Endothelial cell of hepatic sinusoid (primary cell): ENCODE results near the gene LGI4.
"Not testable (repeated sequence)": the region's sequence is repeated elsewhere in the genome, so short reads cannot be mapped to it uniquely, and the experiment has no call there.

ENCODE experiments used
- in situ Hi-C: cut with HindIII; loops from 2 replicates; pipeline ENCODE4 v1.10.0; 2017; ENCODE audit warnings: low sequenced_read_pairs

Gene LGI4

DNA sequence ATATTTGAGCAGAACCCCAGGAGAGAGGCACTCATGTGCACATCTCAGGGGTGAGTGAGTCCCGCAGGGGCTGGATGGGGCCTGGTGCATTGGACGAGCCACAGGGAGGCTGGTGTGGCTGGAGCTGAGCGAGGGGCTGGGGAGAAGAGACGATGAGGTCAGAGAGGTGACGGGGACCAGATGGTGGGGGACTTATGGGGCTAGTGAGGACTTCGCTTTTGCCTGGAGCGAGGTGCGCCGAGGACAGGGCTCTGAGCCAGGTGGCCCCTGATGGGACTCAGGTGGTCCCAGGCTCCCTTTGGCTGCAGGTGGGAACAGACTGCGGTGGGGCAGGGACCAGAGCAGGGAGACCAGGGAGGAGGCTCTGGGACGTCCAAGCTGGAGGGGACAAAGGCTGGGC is 26.1 kb downstream of the LGI4 start:
- in situ Hi-C loops: no loop called here

DNA sequence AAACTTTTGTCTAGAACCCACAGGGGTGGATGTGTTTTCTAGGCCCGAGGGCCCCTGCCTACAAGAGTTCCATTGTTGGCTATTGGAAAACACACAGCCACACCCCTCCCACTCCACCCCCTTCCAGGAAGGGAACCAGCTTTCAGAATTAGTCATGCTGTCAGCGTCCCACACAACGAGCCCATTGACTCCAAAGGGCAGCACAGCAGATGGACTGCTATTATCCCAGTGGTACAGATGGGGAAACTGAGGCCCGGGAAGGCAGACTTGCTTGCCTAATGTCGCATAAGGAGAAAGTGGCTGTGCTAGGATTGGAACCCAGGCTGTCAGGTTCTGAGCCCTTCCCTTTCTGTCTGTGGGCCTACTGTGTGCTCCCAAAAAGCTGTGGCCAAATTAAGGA is 27.3 kb downstream of the LGI4 start:
- in situ Hi-C loops: no loop called here

DNA sequence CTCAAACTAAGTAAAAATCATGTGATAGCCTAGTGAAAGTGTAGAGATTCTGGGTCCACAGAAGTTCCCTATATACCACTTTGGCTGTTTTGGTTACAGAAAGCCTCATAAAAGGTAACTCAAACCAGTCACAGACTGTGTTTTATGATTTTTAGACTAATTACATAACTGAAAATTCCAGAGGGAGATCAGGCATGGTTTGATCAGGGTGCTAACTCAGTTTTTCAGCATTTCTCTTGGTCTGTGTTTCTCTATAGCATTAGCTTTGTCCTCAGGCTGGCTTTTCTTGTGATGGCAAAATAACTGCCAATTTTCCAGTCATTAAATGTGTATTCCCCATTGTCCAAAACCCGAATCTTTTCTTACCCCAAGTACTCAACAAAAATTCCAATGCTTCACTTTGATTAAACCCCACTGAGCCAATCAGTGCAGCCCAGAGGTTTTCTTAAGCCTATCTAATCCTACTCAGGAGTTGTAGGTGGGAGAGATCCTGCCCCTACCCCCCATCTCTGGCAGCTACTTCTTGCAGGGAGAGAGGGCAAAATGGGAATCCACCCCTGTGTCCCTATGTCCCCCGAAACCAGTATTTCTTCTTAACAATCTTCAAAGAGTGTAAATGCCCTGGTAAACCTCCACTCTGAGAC is 27.8 kb downstream of the LGI4 start:
- in situ Hi-C loops: no loop called here

DNA sequence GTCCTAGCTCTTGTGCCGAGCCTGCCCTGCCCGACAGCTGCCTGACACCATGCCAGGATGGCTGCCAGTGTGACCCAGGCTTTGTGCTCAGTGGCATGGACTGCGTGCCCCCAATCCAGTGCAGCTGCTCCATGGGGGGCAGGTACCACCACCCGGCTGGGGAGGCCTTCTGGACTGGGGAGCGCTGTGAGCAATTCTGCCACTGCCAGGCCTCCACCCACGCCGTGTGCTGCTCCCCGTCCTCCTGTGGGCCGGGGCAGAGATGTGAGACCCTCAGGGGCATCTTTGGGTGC is 28.6 kb downstream of the LGI4 start:
- in situ Hi-C loops: no loop called here

DNA sequence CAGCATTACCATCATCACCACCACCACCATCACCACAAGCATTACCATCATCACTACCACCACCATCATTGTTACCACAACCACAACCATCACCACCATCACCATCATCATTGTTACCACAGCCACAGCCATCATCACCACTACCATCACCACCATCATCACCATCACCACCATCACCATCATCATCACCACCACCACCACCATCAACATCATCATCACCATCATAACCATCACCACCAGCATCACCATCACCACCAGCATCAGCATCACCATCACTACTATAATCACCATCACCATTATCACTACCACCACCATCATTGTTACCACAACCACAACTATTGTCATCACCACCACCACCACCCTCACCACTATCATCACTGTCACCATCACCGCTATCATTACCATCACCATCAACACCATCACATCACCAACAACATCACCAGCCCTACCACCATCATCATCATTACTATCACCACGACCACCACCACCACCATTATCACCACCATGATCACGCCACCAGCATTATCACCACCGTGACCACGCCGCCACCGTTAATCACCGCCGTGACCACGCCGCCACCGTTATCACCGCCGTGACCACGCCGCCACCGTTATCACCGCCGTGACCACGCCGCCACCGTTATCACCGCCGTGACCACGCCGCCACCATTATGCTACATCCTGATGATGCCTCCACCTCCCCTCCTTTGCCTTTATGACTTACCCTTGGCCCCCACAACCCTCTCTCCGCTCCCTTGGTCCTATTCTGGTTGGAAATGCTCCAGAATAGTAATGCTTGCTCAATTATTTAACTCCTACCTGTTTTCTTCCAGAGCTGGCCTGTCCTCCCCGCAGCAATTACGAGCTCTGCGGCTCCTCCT is 29.2 kb downstream of the LGI4 start:
- in situ Hi-C loops: no loop called here

DNA sequence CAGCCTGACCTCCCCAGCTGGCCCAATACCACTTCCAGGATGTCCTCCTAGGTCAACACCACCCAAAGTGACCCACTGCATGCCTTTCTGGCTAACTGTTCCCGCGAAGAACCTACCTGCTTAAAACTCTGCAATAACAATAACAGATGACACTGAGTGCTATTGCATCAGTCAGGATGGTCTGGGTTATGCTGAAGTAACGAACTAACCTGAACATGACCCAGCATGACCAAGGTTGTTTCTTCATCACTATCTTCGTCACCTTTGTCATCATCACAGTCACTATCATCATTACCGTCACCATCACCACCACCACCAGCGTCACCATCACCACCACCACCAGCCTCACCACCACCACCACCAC is 29.8 kb downstream of the LGI4 start:
- in situ Hi-C loops: no loop called here

DNA sequence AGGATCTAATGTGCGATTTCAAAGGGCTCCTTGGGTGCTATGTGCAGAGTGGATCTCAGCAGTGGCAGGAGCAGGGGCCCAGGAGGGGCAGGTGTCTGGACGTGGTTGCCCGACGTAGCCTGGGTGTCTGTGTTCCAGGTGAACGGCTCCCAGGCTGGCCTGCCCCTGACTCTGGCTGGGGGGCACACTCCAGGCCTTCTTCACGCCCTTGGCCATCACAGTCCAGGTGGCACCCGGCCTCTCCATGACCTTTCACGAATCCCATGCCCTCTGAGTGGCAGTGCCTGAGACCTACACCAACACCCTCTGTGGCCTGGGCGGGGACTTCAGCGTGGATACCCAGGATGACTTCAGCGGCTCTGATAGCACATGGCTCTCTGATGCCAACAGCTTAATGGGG is 30.5 kb downstream of the LGI4 start:
- in situ Hi-C loops: no loop called here

DNA sequence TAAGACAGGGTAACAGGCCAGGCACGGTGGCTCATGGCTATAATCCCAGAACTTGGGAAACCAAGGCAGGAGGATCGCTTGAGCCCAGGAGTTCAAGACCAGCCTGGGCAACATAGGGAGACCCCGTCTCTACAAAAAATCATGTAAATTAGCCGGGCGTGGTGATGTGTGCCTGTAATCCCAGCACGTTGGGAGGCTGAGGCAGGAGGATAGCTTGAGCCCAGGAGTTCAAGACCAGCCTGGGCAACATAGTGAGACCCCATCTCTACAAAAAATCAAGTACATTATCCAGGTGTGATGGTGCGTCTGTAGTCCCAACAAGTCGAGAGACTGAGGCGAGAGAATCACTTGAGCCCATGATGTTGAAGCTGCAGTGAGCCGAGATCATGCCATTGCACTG is 31.2 kb downstream of the LGI4 start:
- in situ Hi-C loops: not testable (repeated sequence)

DNA sequence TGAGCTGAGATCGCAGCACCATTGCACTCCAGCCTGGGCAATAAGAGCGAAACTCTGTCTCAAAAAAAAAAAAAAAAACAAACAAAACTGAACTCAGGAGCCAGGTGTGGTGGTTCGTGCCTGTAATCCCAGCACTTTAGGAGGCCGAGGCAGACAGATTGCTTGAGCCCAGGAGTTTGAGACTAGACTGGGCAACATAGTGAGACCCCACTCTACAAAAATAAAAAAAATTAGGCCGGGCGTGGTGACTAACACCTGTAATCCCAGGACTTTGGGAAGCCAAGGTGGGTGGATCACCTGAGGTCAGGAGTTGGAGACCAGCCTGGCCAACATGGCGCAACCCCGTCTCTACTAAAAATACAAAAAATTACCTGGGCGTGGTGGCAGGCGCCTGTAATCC is 32.9 kb downstream of the LGI4 start:
- in situ Hi-C loops: not testable (repeated sequence)

DNA sequence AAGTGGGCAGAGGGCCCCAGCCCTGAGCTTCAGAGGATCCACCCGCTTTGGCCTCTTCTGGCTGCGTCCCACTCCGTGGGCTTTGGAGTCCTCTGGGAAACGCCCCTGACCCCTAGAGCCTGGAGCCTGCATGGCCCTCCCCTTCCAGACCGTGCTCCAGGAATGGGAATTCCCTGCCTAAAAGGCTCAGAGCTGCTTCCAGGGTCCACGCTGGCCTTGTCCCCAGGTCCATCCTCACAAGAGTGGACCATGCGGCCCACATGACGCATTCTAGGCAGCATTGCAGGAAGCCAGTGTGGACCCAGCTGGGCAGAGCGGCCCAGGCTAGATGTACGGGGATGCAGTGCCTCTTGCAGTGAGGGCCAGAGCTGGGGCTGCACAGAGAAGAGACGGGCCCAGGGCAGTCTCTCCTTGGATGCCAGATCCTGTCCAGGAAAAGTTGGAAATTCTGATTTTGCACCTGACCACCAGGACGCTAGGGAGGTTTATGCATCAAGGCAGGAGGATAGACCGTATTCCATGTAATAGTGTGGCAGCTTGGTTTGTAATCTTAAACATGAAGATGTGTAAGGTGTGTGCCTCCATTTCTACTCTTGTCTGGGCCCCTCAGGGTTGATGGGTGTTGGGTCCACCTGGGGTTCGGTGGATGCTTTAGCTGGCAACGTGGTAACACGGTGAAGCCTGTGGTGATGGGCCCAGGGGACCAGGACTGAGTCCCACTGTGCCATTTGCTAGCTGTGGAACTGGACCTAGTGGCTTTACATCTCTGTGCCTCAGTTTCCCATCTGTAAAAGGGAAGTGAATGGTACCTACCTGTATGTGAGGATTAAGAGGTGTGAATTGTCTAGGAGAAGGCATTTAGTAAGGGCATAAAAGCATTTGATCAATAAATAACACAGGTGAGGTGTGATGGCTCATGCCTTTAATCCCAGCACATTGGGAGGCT is 34.0 kb downstream of the LGI4 start:
- in situ Hi-C loops: no loop called here

DNA sequence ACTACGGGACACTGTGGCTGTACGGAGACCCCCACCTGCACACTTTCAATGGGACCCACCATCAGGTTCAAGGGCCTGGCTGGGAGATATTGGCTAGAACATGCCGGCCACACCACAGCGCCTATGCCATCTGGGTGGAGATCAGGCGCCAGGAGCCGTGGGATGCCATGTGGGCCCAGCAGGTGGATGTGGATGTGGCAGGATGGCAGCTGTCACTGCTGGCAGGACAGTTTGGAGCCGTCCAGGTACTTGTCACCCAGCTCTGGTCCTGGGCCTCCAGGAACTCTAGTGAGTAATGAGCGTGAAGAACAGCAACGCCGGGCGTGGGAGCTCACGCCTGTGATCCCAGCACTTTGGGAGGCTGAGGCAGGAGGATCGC is 35.0 kb downstream of the LGI4 start:
- in situ Hi-C loops: no loop called here

DNA sequence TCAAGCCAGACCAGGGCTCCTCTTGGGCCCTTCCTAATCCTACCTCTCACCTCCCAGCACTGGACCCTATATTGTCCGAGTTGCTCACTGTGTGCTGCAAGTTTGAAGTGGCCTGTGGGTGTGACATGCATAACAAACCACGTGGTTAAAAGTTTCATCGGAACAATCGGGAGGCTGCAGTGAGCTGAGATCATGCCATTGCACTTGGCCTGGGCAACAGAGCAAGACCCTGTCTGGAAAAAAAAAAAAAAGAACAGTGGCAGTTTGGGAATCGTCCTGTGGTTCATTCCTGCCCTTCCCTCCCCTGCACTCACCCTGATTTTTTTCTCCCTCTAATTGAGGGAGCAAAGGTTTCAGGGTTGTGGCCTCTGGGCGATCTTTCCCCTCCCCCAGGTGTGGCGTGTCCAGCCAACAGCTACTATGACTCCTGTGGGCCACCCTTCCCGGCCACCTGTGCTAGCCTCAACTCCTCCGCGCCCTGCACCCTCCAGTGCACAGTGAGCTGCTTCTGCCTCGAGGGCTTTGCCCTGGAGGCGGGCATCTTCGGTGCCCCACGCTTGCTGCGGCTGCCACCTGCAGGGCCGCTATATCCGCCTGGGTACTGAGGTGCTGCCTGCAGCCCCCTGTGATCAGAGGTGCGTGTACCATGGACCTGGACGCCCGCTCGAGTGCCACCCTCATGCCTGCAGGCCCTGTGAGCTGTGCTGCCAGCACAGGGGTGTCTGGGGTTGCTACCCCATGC is 35.5 kb downstream of the LGI4 start:
- in situ Hi-C loops: no loop called here

DNA sequence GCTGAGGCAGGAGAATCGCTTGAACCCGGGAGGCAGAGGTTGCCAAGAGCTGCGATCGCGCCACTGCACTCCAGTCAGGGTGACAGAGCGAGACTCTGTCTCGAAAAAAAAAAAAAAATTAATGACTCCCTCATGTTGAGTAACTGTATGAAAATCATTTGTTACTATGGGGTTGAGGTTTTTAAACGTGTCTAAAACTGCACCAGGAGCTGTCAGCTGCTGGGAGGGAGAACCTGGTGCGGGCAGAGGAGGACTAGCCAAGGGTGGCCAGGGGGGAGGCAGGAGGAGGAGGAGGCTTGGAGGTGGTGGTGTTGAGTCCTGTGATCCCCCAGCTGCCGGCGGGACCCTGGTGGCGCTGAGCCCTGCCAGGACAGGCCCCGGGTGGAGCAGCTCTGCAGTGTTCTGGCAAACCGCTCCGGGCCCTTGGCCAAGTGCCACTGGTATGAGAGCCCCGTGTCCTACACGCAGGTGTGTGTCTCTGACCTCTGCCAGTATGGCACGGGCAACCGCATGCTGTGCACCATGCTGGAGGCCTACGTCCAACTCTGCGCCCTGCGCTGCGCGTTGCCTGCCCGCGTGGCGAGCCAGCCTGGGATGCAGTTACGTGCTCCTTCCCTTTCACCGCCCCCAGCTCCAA is 36.3 kb downstream of the LGI4 start:
- in situ Hi-C loops: no loop called here

DNA sequence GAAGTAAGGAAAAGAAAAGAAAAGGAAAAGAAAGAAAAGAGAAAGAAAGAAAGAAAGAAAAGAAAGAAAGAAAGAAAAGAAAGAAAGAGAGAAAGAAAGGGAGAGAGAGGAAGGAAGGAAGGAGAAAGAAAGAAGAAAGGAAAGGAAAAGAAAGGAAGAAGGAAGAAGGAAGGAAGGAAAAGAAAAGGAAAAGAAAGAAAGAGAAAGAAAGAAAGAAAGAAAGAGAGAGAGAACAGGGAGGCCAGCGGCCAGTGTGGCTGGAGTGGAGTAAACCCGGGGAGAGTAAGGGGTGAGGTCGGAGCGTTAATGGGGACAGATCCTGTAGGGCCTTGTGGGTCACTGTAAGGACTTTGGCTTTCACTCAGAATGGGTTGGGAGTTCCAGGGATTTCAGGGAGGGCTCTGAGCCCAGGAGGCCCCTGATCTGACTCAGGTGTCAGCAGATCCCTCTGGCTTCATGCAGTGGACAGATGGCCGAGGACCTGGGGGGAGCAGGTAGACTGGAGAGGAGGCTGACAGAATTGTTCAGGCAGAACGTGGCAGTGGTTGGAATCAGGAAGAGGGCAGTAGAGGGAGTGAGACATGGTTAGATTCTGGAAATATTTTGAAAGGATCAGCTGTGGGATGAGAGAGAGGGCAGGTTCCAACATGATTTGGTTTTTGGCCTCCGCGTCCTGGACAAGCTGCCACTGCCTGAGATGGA is 39.0 kb downstream of the LGI4 start:
- in situ Hi-C loops: no loop called here

DNA sequence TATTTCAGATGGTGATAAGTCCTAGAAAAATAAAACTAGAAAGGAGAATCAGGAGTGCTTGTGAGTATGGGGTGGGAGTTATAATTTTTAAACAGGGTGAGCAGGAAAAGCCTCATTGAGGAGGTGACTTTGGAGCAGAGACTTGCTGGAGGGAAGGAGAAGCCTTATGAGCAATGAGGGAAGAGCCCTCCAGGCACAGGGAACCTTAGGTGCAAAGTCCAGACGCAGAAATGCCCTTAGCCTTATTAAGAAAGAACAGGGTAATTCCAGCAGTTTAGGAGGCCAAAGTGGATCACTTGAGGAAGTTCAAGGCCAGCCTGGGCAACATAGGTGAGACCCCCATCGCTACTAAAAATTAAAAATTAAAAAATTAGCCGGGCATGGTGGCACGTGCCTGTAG is 40.2 kb downstream of the LGI4 start:
- in situ Hi-C loops: no loop called here

DNA sequence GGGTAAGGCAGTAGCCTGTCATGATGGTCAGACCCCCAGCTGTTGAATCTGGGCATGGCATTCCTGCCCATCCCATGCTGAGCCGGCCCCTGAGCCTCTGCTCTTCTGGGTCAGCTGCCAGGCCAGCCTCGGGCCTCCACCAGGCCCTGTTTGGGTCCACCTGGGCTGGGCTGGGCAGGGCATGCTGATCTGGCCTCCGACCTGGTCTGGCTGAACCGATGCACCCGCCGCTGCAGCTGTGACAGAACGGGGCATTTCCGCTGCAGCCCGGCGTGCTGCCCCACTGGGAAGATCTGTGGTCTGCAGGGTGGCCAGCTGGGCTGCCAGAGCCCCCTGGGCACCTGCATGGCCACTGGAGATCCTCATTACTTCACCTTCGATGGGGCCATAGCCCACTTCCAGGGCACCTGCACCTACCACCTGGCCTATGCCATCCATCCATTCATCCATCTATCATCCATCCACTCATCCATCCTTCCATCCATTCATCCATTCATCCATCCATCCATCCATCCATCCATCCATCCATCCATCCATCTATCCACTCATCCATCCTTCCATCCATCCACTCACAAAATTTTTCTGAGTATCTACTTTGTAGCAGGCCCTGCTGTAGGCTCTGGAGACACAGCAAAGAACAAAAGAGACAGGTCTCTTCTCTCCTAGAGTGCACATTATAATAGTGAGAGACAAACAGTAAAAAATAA is 40.8 kb downstream of the LGI4 start:
- in situ Hi-C loops: no loop called here

DNA sequence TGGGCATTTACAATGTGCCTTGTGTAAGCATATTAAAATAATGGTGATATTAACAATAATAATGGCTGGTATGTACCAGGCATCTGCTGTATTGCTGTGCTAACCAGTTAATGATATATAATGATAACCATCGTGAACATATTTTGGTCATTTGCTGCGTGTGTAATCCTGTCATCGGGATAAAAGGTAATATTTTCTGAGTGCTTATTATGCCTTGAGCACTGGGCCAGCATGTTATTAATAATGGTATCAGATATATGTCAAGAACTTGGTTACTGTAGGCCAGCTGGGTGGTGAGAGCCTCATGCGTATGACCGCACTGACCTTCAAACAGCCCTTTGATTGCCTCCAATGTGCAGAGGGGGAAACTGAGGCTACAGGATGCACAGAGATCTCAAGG is 41.4 kb downstream of the LGI4 start:
- in situ Hi-C loops: no loop called here

DNA sequence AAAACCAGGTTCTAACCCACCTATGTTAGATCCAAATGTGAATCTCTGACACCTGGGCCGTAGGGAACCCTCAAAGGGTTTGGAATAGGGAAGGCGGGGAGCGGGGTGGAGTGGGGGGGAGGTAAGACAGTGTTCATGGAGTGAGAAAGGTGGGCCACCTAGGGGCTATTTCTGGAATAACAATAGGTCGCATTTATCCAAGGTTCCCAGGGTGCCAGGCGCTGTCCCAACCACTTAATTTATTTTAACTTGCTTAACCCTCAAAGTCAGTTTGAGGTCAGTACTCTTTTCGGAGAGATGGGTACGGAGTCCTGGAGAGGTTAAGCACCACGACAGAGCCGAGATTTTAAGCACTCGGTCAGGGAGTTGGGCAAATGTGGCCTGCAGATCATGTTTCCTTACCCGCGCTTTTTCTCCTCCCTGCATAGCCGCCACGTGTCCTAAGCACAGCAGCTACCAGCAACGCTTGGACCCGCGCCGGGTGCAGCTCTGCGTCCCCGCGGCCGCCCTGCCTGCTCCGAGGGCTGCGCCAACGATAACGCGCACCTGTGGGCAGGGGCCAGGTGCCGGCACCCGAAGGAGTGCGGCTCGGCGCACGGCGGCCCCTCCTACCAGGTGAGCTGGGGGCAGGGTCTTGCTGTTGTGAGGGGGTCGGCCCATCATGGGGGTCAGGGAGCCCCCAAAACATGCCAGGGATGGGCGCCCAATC is 44.2 kb downstream of the LGI4 start:
- in situ Hi-C loops: no loop called here

DNA sequence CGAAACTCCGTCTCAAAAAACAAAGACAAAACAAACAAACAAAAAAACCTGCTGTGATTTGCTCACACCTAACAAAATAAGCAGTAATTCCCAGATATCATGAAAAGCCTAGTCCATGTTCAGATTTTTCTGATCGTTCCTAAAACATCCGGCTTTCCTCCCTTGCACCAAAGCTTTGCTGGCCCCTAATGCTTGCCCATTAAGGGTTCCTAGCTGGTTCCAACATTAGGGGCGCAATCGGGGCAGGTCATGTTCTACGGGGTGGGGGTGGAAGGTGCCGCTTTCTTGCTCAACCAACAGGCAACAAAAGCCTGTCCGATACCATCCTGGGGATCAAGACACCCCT is 44.7 kb downstream of the LGI4 start:
- in situ Hi-C loops: no loop called here
